ENCODE results near the gene NOTCH4.
A peak's percentile ranks its signal among the peaks of the same experiment; 100 is the strongest.
"Not testable (repeated sequence)": the region's sequence is repeated elsewhere in the genome, so short reads cannot be mapped to it uniquely, and the experiment has no call there.

Gene NOTCH4

GRCh38 chr6:32244946-32245398, 21.1 kb upstream of the NOTCH4 start:
- Histone ChIP-seq H3K36me3 (ENCODE audit: control insufficient read depth, insufficient read depth, low read length, severe bottlenecking) (no peaks in the 10 kb centered on the region), H3K9ac (ENCODE audit: low read length) (peak overlapping the region; percentile 75), H3K9me3 (ENCODE audit: control insufficient read depth, low read length) (peaks cover 9% of the 10 kb centered on the region), H3K4me1 (ENCODE audit: control insufficient read depth, insufficient read depth, low read length) (peaks cover 14% of the 10 kb centered on the region), H3K27me3 (replicated peaks; ENCODE audit: control insufficient read depth, insufficient read depth, low read length) (no peaks in the 10 kb centered on the region), H3K4me3 (ENCODE audit: low read length) (peak overlapping the region; percentile 70)
- DNase-seq (ENCODE audit: low read depth), result peak; percentile 91

- peaks cover 14% of the 10 kb centered on the region for H3K4me1 ChIP-seq (ENCODE audit: control insufficient read depth, insufficient read depth, low read length)
- peak overlapping the region; percentile 70 for H3K4me3 ChIP-seq (ENCODE audit: low read length)
- peaks cover 7% of the 10 kb centered on the region for H3K9me3 ChIP-seq (ENCODE audit: control insufficient read depth, low read length)
- H3K27me3 ChIP-seq (replicated peaks; ENCODE audit: control insufficient read depth, insufficient read depth, low read length), result no peaks in the 10 kb centered on the region
- H3K36me3 ChIP-seq (ENCODE audit: control insufficient read depth, insufficient read depth, low read length, severe bottlenecking), result no peaks in the 10 kb centered on the region
- H3K9ac ChIP-seq (ENCODE audit: low read length), result peak overlapping the region; percentile 75
- DNase-seq (ENCODE audit: low read depth), result peak; percentile 47
These were observed 20.4 kb upstream of the NOTCH4 start for GRCh38 chr6:32244270-32244669.

GRCh38 chr6:32242318-32242813, 18.5 kb upstream of the NOTCH4 start:
- H3K9ac ChIP-seq (ENCODE audit: low read length); DNase-seq (ENCODE audit: low read depth); H3K4me3 ChIP-seq (ENCODE audit: low read length); H3K27me3 ChIP-seq (replicated peaks; ENCODE audit: control insufficient read depth, insufficient read depth, low read length); H3K9me3 ChIP-seq (ENCODE audit: control insufficient read depth, low read length); H3K36me3 ChIP-seq (ENCODE audit: control insufficient read depth, insufficient read depth, low read length, severe bottlenecking): not testable (repeated sequence)
- H3K4me1 ChIP-seq (ENCODE audit: control insufficient read depth, insufficient read depth, low read length), result peaks cover 14% of the 10 kb centered on the region

- Histone ChIP-seq H3K27me3 (replicated peaks; ENCODE audit: control insufficient read depth, insufficient read depth, low read length) (no peaks in the 10 kb centered on the region), H3K9ac (ENCODE audit: low read length) (no peak overlapping the region), H3K9me3 (ENCODE audit: control insufficient read depth, low read length) (no peaks in the 10 kb centered on the region), H3K4me3 (ENCODE audit: low read length) (no peak overlapping the region), H3K4me1 (ENCODE audit: control insufficient read depth, insufficient read depth, low read length) (peaks cover 14% of the 10 kb centered on the region), H3K36me3 (ENCODE audit: control insufficient read depth, insufficient read depth, low read length, severe bottlenecking) (no peaks in the 10 kb centered on the region)
- no peak for DNase-seq (ENCODE audit: low read depth)
These were observed 16.8 kb upstream of the NOTCH4 start for GRCh38 chr6:32240686-32241085.

GRCh38 chr6:32239462-32239861, 15.6 kb upstream of the NOTCH4 start:
- H3K9ac ChIP-seq (ENCODE audit: low read length), result no peak overlapping the region
- no peaks in the 10 kb centered on the region for H3K36me3 ChIP-seq (ENCODE audit: control insufficient read depth, insufficient read depth, low read length, severe bottlenecking)
- H3K4me1 ChIP-seq (ENCODE audit: control insufficient read depth, insufficient read depth, low read length), result peaks cover 7% of the 10 kb centered on the region
- H3K4me3 ChIP-seq (ENCODE audit: low read length), result no peak overlapping the region
- no peaks in the 10 kb centered on the region for H3K9me3 ChIP-seq (ENCODE audit: control insufficient read depth, low read length)
- no peak for DNase-seq (ENCODE audit: low read depth)
- H3K27me3 ChIP-seq (replicated peaks; ENCODE audit: control insufficient read depth, insufficient read depth, low read length), result no peaks in the 10 kb centered on the region

GRCh38 chr6:32234934-32235333, 11.1 kb upstream of the NOTCH4 start:
- Histone ChIP-seq H3K27me3 (replicated peaks; ENCODE audit: control insufficient read depth, insufficient read depth, low read length) (no peaks in the 10 kb centered on the region), H3K36me3 (ENCODE audit: control insufficient read depth, insufficient read depth, low read length, severe bottlenecking) (no peaks in the 10 kb centered on the region), H3K4me1 (ENCODE audit: control insufficient read depth, insufficient read depth, low read length) (no peaks in the 10 kb centered on the region), H3K4me3 (ENCODE audit: low read length) (no peak overlapping the region), H3K9me3 (ENCODE audit: control insufficient read depth, low read length) (no peaks in the 10 kb centered on the region), H3K9ac (ENCODE audit: low read length) (no peak overlapping the region)
- no peak for DNase-seq (ENCODE audit: low read depth)

- Histone ChIP-seq H3K9me3 (ENCODE audit: control insufficient read depth, low read length) (no peaks in the 10 kb centered on the region), H3K36me3 (ENCODE audit: control insufficient read depth, insufficient read depth, low read length, severe bottlenecking) (no peaks in the 10 kb centered on the region), H3K27me3 (replicated peaks; ENCODE audit: control insufficient read depth, insufficient read depth, low read length) (peaks cover 25% of the 10 kb centered on the region), H3K4me1 (ENCODE audit: control insufficient read depth, insufficient read depth, low read length) (no peaks in the 10 kb centered on the region), H3K4me3 (ENCODE audit: low read length) (no peak overlapping the region), H3K9ac (ENCODE audit: low read length) (no peak overlapping the region)
- DNase-seq (ENCODE audit: low read depth), result no peak
These were observed 2.6 kb upstream of the NOTCH4 start for GRCh38 chr6:32226434-32226833.

- Histone ChIP-seq H3K9ac (ENCODE audit: low read length) (no peak overlapping the region), H3K36me3 (ENCODE audit: control insufficient read depth, insufficient read depth, low read length, severe bottlenecking) (no peaks in the 10 kb centered on the region), H3K9me3 (ENCODE audit: control insufficient read depth, low read length) (no peaks in the 10 kb centered on the region), H3K4me1 (ENCODE audit: control insufficient read depth, insufficient read depth, low read length) (no peaks in the 10 kb centered on the region), H3K4me3 (ENCODE audit: low read length) (no peak overlapping the region), H3K27me3 (replicated peaks; ENCODE audit: control insufficient read depth, insufficient read depth, low read length) (peaks cover 42% of the 10 kb centered on the region)
- DNase-seq (ENCODE audit: low read depth), result no peak
These were observed 829 bp upstream of the NOTCH4 start for GRCh38 chr6:32224696-32225095.

GRCh38 chr6:32222333-32223230, 1.3 kb downstream of the NOTCH4 start:
- H3K36me3 ChIP-seq (ENCODE audit: control insufficient read depth, insufficient read depth, low read length, severe bottlenecking), result no peaks in the 10 kb centered on the region
- H3K4me1 ChIP-seq (ENCODE audit: control insufficient read depth, insufficient read depth, low read length), result no peaks in the 10 kb centered on the region
- no peaks in the 10 kb centered on the region for H3K9me3 ChIP-seq (ENCODE audit: control insufficient read depth, low read length)
- H3K4me3 ChIP-seq (ENCODE audit: low read length), result no peak overlapping the region
- no peak for DNase-seq (ENCODE audit: low read depth)
- peaks cover 63% of the 10 kb centered on the region for H3K27me3 ChIP-seq (replicated peaks; ENCODE audit: control insufficient read depth, insufficient read depth, low read length)
- no peak overlapping the region for H3K9ac ChIP-seq (ENCODE audit: low read length)

GRCh38 chr6:32220021-32220420, 3.8 kb downstream of the NOTCH4 start:
- H3K36me3 ChIP-seq (ENCODE audit: control insufficient read depth, insufficient read depth, low read length, severe bottlenecking), result no peaks in the 10 kb centered on the region
- H3K4me1 ChIP-seq (ENCODE audit: control insufficient read depth, insufficient read depth, low read length), result no peaks in the 10 kb centered on the region
- H3K4me3 ChIP-seq (ENCODE audit: low read length), result no peak overlapping the region
- H3K9me3 ChIP-seq (ENCODE audit: control insufficient read depth, low read length), result no peaks in the 10 kb centered on the region
- no peak overlapping the region for H3K9ac ChIP-seq (ENCODE audit: low read length)
- DNase-seq (ENCODE audit: low read depth), result no peak
- peaks cover 69% of the 10 kb centered on the region for H3K27me3 ChIP-seq (replicated peaks; ENCODE audit: control insufficient read depth, insufficient read depth, low read length)

- Histone ChIP-seq H3K4me3 (ENCODE audit: low read length) (no peak overlapping the region), H3K4me1 (ENCODE audit: control insufficient read depth, insufficient read depth, low read length) (no peaks in the 10 kb centered on the region), H3K27me3 (replicated peaks; ENCODE audit: control insufficient read depth, insufficient read depth, low read length) (peaks cover 60% of the 10 kb centered on the region), H3K36me3 (ENCODE audit: control insufficient read depth, insufficient read depth, low read length, severe bottlenecking) (no peaks in the 10 kb centered on the region), H3K9ac (ENCODE audit: low read length) (no peak overlapping the region), H3K9me3 (ENCODE audit: control insufficient read depth, low read length) (no peaks in the 10 kb centered on the region)
- no peak for DNase-seq (ENCODE audit: low read depth)
These were observed 5.7 kb downstream of the NOTCH4 start for GRCh38 chr6:32218167-32218566.

Data from adipocyte (in vitro differentiated cells).